Neural progenitor cell (in vitro differentiated cells): ENCODE measurements around the gene GPR161. TPM values are rescaled to one million over a fixed set of nuclear protein-coding genes. Genes with fewer than 3 reads are reported as not detected.

Source experiments
- DNase-seq: peaks from one replicate; pipeline ENCODE4 v3.0.0-alpha.2; 2016; ENCODE audit warnings: low spot score
- H2AFZ ChIP-seq: fragments of 200-600 bp; sonication (generic); replicated peaks from 2 replicates; pipeline ENCODE4 v1.6.1; 2016; ENCODE audit warnings: antibody characterized with exemption
- H3F3A ChIP-seq: fragments of 200-600 bp; sonication (generic); 2 replicates; pipeline ENCODE4 v1.6.1; 2016; ENCODE audit warnings: antibody characterized with exemption, low read depth
- H3K27ac ChIP-seq: fragments of 200-600 bp; sonication (generic); 2 replicates; pipeline ENCODE4 v1.5.1; 2016; ENCODE audit warnings: mild to moderate bottlenecking
- H3K27me3 ChIP-seq: fragments of 200-600 bp; sonication (generic); 2 replicates; pipeline ENCODE4 v1.6.1; 2016; ENCODE audit warnings: mild to moderate bottlenecking, moderate library complexity
- H3K36me3 ChIP-seq: fragments of 200-600 bp; sonication (generic); 2 replicates; pipeline ENCODE4 v1.5.1; 2016
- H3K4me1 ChIP-seq: fragments of 200-600 bp; sonication (generic); 2 replicates; pipeline ENCODE4 v1.6.1; 2016; ENCODE audit warnings: mixed run types
- H3K4me2 ChIP-seq: fragments of 200-600 bp; sonication (generic); 2 replicates; pipeline ENCODE4 v1.6.1; 2016
- H3K4me3 ChIP-seq: fragments of 200-600 bp; sonication (generic); 2 replicates; pipeline ENCODE4 v1.5.1; 2016
- H3K79me2 ChIP-seq: fragments of 200-600 bp; sonication (generic); 2 replicates; pipeline ENCODE4 v1.6.1; 2016; ENCODE audit warnings: low read depth
- H3K9ac ChIP-seq: fragments of 200-600 bp; sonication (generic); 2 replicates; pipeline ENCODE4 v1.6.1; 2016
- H3K9me3 ChIP-seq: fragments of 200-600 bp; sonication (generic); 2 replicates; pipeline ENCODE4 v1.5.1; 2016; ENCODE audit warnings: low read depth
- H4K20me1 ChIP-seq: fragments of 200-600 bp; sonication (generic); 2 replicates; pipeline ENCODE4 v1.6.1; 2016; ENCODE audit warnings: low read depth
- H3K27ac Mint-ChIP-seq: 3 replicates; pipeline ENCODE4 v1.8.0; 2021; ENCODE audit warnings: mixed read lengths
- H3K27me3 Mint-ChIP-seq: 2 replicates; pipeline ENCODE4 v1.8.0; 2022; ENCODE audit warnings: low read depth, mild to moderate bottlenecking, inconsistent platforms, moderate library complexity, mixed read lengths; ENCODE audit not compliant: insufficient read depth
- H3K36me3 Mint-ChIP-seq: 3 replicates; pipeline ENCODE4 v1.8.0; 2021; ENCODE audit warnings: mixed read lengths
- H3K4me1 Mint-ChIP-seq: 3 replicates; pipeline ENCODE4 v1.8.0; 2021; ENCODE audit warnings: mixed read lengths
- H3K4me3 Mint-ChIP-seq: 3 replicates; pipeline ENCODE4 v1.8.0; 2021; ENCODE audit warnings: mild to moderate bottlenecking, moderate library complexity, mixed read lengths
- H3K9me3 Mint-ChIP-seq: 3 replicates; pipeline ENCODE4 v1.8.0; 2020; ENCODE audit warnings: mixed read lengths
- CTCF ChIP-seq: fragments of 200-600 bp; sonication (generic); IDR thresholded peaks from 2 replicates; pipeline ENCODE4 v1.5.1; 2017; ENCODE audit warnings: antibody characterized with exemption, mild to moderate bottlenecking
- EZH2 ChIP-seq: fragments of 200-600 bp; sonication (generic); IDR thresholded peaks from 2 replicates; pipeline ENCODE4 v1.6.1; 2017; ENCODE audit warnings: antibody characterized with exemption, mild to moderate bottlenecking, moderate library complexity
- EZH2phosphoT487 ChIP-seq: fragments of 200-600 bp; sonication (generic); IDR thresholded peaks from 2 replicates; pipeline ENCODE4 v1.6.1; 2017; ENCODE audit warnings: antibody characterized with exemption
- total RNA-seq: library from RNA; depleted of rRNA; stranded (reverse); fragments of >200 nt; gene quantifications from 2 replicates; pipeline ENCODE4 v1.2.3, GENCODE V29; 2015; ENCODE audit warnings: low replicate concordance

The GPR161 gene
- total RNA-seq, 1 donor from 2014 or later = 21.1 TPM

DNA sequence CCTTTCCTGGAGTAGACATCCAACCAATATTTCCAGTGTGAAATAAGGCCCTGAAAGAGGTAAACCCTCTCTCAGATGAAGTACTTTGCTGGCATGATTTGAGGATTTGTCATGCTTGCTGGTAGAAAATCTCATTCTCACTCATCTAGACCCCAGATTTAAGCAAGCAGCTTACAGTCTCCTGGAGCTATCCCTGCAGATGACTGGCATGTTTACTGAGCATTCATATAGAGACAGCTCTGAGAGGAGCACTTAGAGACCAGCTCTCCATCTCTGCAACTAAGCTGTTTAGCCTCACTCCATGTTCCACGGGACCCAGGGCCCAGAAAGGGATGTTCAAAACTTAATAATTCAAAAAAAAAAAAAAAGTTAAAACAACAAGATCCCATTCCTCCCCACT is 34.2 kb downstream of the GPR161 start:
- DNase-seq = no peak
- Histone ChIP-seq H3K36me3 (no peaks in the 10 kb centered on the region), H4K20me1 (peaks cover 21% of the 10 kb centered on the region), H3F3A (peaks cover 6% of the 10 kb centered on the region), H2AFZ (no peak overlapping the region), H3K4me2 (no peak overlapping the region), H3K9me3 (no peaks in the 10 kb centered on the region), H3K79me2 (peaks cover 13% of the 10 kb centered on the region), H3K4me1 (peaks cover 18% of the 10 kb centered on the region), H3K9ac (no peak overlapping the region), H3K27ac (no peak overlapping the region), H3K4me3 (no peak overlapping the region), H3K27me3 (no peaks in the 10 kb centered on the region)
- Mint-ChIP-seq H3K27ac (no peak overlapping the region), H3K36me3 (peaks cover 42% of the 10 kb centered on the region), H3K4me3 (no peak overlapping the region), H3K27me3 (peaks cover 2% of the 10 kb centered on the region), H3K9me3 (no peaks in the 10 kb centered on the region), H3K4me1 (peaks cover 19% of the 10 kb centered on the region)
- TF ChIP-seq EZH2phosphoT487 = no peak
- no peak for TF ChIP-seq CTCF
- no peak for TF ChIP-seq EZH2

- Mint-ChIP-seq H3K27ac (no peak overlapping the region), H3K36me3 (peaks cover 49% of the 10 kb centered on the region), H3K9me3 (no peaks in the 10 kb centered on the region), H3K4me3 (no peak overlapping the region), H3K4me1 (peaks cover 14% of the 10 kb centered on the region), H3K27me3 (peaks cover 3% of the 10 kb centered on the region)
- Histone ChIP-seq H3K4me1 (peaks cover 6% of the 10 kb centered on the region), H3K36me3 (no peaks in the 10 kb centered on the region), H3K9ac (no peak overlapping the region), H2AFZ (no peak overlapping the region), H3K27ac (no peak overlapping the region), H3K4me2 (no peak overlapping the region), H3K4me3 (no peak overlapping the region), H4K20me1 (peaks cover 11% of the 10 kb centered on the region), H3K9me3 (no peaks in the 10 kb centered on the region), H3F3A (peaks cover 1% of the 10 kb centered on the region), H3K27me3 (no peaks in the 10 kb centered on the region), H3K79me2 (peaks cover 2% of the 10 kb centered on the region)
- no peak for DNase-seq
- no peak for TF ChIP-seq EZH2
- no peak for TF ChIP-seq EZH2phosphoT487
- TF ChIP-seq CTCF = no peak
These were observed 35.4 kb downstream of the GPR161 start for GRCh38 chr1:168101336-168101735.

GRCh38 chr1:168100315-168101002 is 36.3 kb downstream of the GPR161 start:
- no peak overlapping the region for H3K9ac ChIP-seq
- peak overlapping the region; percentile 44 for H3K27ac Mint-ChIP-seq
- no peak overlapping the region for H3K4me3 ChIP-seq
- H3K4me1 Mint-ChIP-seq = peaks cover 5% of the 10 kb centered on the region
- no peak overlapping the region for H2AFZ ChIP-seq
- no peak overlapping the region for H3K4me3 Mint-ChIP-seq
- no peak for TF ChIP-seq CTCF
- TF ChIP-seq EZH2 = no peak
- TF ChIP-seq EZH2phosphoT487 = no peak
- peaks cover 5% of the 10 kb centered on the region for H3K27me3 Mint-ChIP-seq
- DNase-seq = no peak
- H3K27me3 ChIP-seq = no peaks in the 10 kb centered on the region
- no peaks in the 10 kb centered on the region for H3F3A ChIP-seq
- H4K20me1 ChIP-seq = peaks cover 3% of the 10 kb centered on the region
- H3K79me2 ChIP-seq = no peaks in the 10 kb centered on the region
- no peaks in the 10 kb centered on the region for H3K4me1 ChIP-seq
- no peak overlapping the region for H3K4me2 ChIP-seq
- no peaks in the 10 kb centered on the region for H3K36me3 ChIP-seq
- H3K27ac ChIP-seq = no peak overlapping the region
- no peaks in the 10 kb centered on the region for H3K9me3 Mint-ChIP-seq
- peaks cover 45% of the 10 kb centered on the region for H3K36me3 Mint-ChIP-seq
- H3K9me3 ChIP-seq = no peaks in the 10 kb centered on the region
